Ectodermal cell (in vitro differentiated cells): ENCODE data around the gene TP53AIP1.

ENCODE experiments used
- H3K27ac ChIP-seq: 2 replicates; pipeline ENCODE4 v1.7.0; 2013; ENCODE audit warnings: mild to moderate bottlenecking, low read depth, low read length; ENCODE audit not compliant: insufficient read depth, poor library complexity, severe bottlenecking
- H3K27me3 ChIP-seq: 2 replicates; pipeline ENCODE4 v1.7.0; 2013; ENCODE audit warnings: mild to moderate bottlenecking, low read length; ENCODE audit not compliant: insufficient read depth, control insufficient read depth, poor library complexity, severe bottlenecking
- H3K36me3 ChIP-seq: one replicate; pipeline ENCODE4 v1.7.0; 2013; ENCODE audit warnings: low read length; ENCODE audit not compliant: control insufficient read depth, insufficient read depth
- H3K4me1 ChIP-seq: one replicate; pipeline ENCODE4 v1.7.0; 2013; ENCODE audit warnings: low read length; ENCODE audit not compliant: control insufficient read depth, insufficient read depth
- H3K4me3 ChIP-seq: 2 replicates; pipeline ENCODE4 v1.7.0; 2013; ENCODE audit warnings: low read depth, low read length, control low read depth; ENCODE audit not compliant: insufficient read depth
- H3K9me3 ChIP-seq: 2 replicates; pipeline ENCODE4 v1.7.0; 2013; ENCODE audit warnings: mild to moderate bottlenecking, low read length, moderate library complexity; ENCODE audit not compliant: control insufficient read depth
- WGBS, 2 experiments: methylation state at CpG; one replicate each; pipeline ENCODE4 v1.1.7; 2013; ENCODE audit warnings: missing lambda C conversion rate in 2 of 2; 5-methylcytosine and 5-hydroxymethylcytosine counted together

Gene TP53AIP1

DNA sequence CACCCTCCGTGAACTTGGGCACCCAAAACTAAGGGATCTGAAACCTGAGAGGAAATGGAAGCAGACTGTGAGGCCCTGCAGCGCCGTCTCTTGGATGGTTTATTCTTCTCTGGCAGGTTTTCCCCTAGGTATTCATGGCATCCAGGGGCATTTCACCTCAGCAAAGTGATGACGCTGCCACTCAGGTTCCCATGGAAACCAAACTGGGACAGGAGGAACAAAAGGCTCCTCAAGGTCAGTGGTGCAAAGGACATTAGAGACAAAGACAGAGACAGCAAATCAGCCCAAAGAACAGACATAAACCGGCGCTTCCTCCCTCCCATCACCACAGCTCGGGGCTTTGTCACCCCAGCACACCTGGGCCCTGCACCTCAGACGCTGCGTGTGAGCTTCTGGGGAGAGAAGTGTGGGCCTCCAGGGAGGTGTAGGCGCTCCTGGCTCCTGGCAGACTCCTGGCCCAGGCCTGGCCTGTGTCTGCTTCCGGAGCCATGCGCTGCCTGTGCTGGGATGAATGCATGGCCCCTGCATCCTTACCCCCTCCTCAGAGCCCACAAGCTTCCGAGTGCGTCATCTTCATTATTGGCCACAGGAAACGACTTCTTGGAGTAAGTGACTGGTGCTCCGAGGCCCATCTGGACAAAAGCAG, 5.9 kb downstream of the TP53AIP1 start:
- H3K9me3 ChIP-seq, result no peaks in the 10 kb centered on the region
- H3K27me3 ChIP-seq, result no peaks in the 10 kb centered on the region
- no peak overlapping the region for H3K27ac ChIP-seq
- WGBS, 2 experiments, result 63 to 65% methylated on average over 16 of the region's 16 CpGs
- H3K36me3 ChIP-seq, result no peaks in the 10 kb centered on the region
- peaks cover 17% of the 10 kb centered on the region for H3K4me1 ChIP-seq
- H3K4me3 ChIP-seq, result no peak overlapping the region

DNA sequence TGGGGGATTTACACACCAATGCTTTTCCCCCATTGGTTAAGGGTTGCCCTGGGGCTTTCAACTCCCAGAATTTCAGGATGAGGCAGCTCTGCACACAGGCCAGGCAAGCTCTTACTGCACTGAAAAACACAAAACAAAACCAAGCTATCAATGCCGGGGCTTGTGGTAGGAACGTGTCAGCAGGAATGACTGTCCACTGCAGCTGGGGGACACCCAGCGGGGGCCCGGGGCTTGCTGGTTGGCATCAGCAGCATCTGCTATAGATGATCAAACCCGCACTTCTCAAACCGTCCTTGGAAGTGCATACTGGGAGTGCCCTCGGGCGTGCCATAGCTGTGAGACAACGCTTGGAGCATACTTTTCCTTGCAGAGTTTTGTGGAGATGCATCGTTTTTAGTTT, 7.7 kb downstream of the TP53AIP1 start:
- H3K27me3 ChIP-seq, result no peaks in the 10 kb centered on the region
- no peaks in the 10 kb centered on the region for H3K36me3 ChIP-seq
- no peaks in the 10 kb centered on the region for H3K9me3 ChIP-seq
- WGBS, 2 experiments, result 93 to 95% methylated on average over 10 of the region's 10 CpGs
- H3K27ac ChIP-seq, result no peak overlapping the region
- H3K4me3 ChIP-seq, result no peak overlapping the region
- H3K4me1 ChIP-seq, result peaks cover 20% of the 10 kb centered on the region

DNA sequence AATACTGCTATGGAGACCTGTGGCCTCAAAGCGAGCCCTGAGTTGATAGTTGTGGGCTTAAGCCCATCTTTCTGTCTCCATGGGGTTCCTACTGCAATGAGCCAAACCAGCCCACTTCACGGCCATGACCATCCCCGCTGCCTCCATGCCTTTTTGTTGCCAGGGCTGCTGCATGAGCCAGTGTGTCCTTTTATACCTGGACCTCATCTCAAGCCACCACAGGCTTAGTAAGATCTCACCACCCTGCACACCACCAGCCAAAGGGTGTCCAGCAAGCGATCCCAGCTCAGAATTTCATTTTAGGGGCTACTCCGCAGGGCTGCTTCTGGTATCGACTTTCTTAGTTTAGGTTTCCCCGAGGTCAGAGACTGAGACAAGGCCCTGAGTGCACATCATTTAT, 8.3 kb downstream of the TP53AIP1 start:
- 93 to 94% methylated on average over 7 of the region's 7 CpGs for WGBS, 2 experiments
- Histone ChIP-seq H3K27me3 (no peaks in the 10 kb centered on the region), H3K36me3 (no peaks in the 10 kb centered on the region), H3K9me3 (no peaks in the 10 kb centered on the region), H3K4me3 (no peak overlapping the region), H3K27ac (no peak overlapping the region), H3K4me1 (peaks cover 26% of the 10 kb centered on the region)

DNA sequence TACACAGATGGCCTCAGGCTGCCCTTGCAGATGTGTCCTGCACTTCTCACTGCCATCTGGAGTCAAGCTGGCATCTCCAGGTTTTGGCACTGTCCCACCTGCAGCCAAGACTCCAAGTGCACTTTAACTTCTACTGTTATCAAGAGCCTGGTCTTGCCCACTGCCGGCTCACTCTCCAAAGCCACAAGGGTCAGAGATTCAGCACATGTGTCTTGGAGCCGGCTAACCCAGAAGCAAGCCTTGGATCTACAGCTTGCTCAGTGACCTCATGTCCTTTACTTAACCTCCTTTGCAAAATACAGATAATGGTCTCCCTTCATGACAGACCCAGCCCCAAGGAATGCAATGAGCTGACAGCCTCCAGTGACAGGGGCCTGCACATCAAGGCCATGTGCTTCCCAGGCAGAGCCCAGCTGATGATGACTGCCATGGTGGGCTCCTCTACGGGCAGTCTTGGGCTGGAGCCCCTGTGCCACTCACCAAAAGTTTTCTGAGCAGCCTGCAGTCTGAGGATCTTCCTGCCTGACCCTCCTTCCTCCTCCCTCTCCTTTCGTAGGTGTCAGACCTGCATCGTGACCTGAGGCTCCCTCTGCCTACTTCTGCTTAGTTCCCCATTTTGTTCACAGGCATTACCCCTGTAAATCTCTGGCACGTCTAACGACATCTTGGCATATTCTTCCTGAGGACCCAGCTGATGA, 9.0 kb downstream of the TP53AIP1 start:
- 93 to 94% methylated on average over 7 of the region's 7 CpGs for WGBS, 2 experiments
- Histone ChIP-seq H3K9me3 (no peaks in the 10 kb centered on the region), H3K4me1 (peaks cover 28% of the 10 kb centered on the region), H3K36me3 (no peaks in the 10 kb centered on the region), H3K27me3 (no peaks in the 10 kb centered on the region), H3K27ac (no peak overlapping the region), H3K4me3 (no peak overlapping the region)

DNA sequence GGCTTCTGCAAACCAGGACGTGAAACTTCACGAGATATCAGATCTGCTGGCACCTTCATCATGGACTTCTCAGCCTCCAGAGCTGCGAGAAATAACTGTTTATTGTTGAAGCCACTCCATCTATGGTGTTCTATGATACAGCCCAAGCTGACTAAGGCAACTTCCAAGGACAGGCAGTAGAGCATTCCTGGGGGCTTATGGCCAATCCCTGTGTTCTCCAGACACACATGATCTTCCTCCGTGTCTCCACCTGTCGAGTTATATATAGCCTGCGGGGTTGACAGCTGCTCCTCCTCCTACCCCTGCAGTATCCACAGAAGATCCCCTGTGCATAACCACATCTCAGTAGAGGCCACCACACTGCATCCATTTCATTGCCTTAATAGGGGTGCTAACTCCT, 11.0 kb downstream of the TP53AIP1 start:
- Histone ChIP-seq H3K4me1 (peaks cover 19% of the 10 kb centered on the region), H3K4me3 (no peak overlapping the region), H3K27me3 (peaks cover 4% of the 10 kb centered on the region), H3K27ac (no peak overlapping the region), H3K36me3 (no peaks in the 10 kb centered on the region), H3K9me3 (no peaks in the 10 kb centered on the region)
- WGBS, 2 experiments, result 89 to 91% methylated on average over 6 of the region's 6 CpGs

DNA sequence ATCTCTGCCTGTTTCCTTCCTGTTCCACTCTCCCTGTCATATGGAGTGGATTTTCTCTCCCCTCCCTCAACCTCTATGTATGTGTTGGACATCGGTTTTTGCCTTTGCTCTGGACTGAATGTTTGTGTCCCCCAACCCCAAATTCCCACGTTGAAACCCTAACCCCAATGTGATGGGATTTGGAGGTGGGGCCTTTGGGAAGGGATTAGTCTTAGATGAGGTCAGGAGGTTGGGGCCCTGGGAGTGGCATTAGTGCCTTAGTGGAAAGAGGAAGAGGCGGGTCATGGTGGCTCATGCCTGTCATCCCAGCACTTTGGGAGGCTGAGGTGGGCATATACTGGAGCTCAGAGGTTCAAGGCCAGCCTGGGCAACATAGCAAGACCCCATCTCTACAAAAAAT, 11.6 kb downstream of the TP53AIP1 start:
- H3K27me3 ChIP-seq, result peaks cover 5% of the 10 kb centered on the region
- 65 to 77% methylated on average over 3 of the region's 3 CpGs for WGBS, 2 experiments
- no peak overlapping the region for H3K27ac ChIP-seq
- H3K36me3 ChIP-seq, result no peaks in the 10 kb centered on the region
- no peaks in the 10 kb centered on the region for H3K9me3 ChIP-seq
- H3K4me3 ChIP-seq, result no peak overlapping the region
- H3K4me1 ChIP-seq, result peaks cover 19% of the 10 kb centered on the region

DNA sequence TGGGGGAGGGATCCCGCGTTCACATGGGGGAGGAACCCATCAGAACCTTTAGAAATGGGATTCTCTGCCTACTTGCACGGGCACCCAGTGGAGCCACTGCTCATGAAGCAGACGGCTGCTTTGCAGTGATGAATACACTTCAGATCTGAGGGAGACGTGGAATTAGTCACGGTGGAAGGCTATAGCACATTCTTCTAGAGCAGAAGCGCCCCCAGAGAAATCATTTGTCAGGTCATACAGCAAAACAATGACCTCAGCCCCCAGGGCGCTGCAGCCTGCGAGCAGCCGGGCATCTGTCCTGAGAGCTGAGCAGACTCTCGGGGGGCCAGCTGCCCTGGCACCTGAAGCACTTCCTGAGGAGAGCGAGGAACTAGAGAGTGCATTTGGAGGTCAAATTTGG, 12.7 kb downstream of the TP53AIP1 start:
- H3K27ac ChIP-seq, result peak overlapping the region; percentile 67
- WGBS, 2 experiments, result 35 to 42% methylated on average over 12 of the region's 12 CpGs
- H3K4me1 ChIP-seq, result peaks cover 22% of the 10 kb centered on the region
- H3K9me3 ChIP-seq, result no peaks in the 10 kb centered on the region
- no peaks in the 10 kb centered on the region for H3K36me3 ChIP-seq
- H3K4me3 ChIP-seq, result no peak overlapping the region
- H3K27me3 ChIP-seq, result peaks cover 5% of the 10 kb centered on the region

DNA sequence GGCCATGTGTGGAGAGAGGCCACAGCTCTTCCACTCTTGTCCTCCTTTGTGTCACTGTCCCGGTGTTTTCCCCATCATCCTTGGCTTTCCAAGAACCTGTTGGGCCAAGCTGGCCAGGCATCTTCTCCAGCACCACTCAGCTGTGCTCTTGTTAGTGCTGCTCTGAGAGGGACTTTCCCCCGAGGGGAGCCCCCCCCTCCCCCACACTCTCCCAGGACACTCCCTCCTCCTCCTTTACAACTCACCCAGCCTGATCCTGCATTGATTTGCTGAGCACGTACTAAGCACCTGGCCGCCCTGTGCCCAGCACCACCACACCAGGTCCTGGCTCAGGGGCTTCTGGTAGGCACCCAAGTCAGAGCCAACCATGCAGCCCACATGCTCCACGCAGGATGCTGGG, 13.2 kb downstream of the TP53AIP1 start:
- Histone ChIP-seq H3K4me3 (no peak overlapping the region), H3K36me3 (no peaks in the 10 kb centered on the region), H3K27ac (peak overlapping the region; percentile 67), H3K9me3 (no peaks in the 10 kb centered on the region), H3K4me1 (peaks cover 22% of the 10 kb centered on the region), H3K27me3 (peaks cover 5% of the 10 kb centered on the region)
- 34 to 39% methylated on average over 5 of the region's 5 CpGs for WGBS, 2 experiments

DNA sequence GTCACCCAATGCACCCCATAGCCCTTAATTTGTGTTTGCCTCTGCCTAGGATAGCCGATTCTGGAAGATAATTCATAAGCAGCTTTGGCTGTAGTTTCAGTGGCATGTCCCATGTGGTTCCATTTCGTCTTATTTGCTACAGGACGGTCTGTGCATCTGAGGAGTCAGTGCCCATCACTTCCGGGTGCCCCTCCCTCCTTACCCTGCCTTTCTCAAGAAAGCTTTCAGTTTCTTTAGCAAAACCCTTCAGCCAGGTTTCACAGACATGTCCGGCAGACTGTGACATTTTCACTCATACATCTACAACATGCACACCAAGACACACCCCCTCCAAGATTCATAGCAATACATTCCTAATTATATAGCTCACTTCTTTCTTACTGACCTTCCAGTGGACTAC, 14.3 kb downstream of the TP53AIP1 start:
- Histone ChIP-seq H3K9me3 (no peaks in the 10 kb centered on the region), H3K27me3 (peaks cover 5% of the 10 kb centered on the region), H3K4me3 (no peak overlapping the region), H3K36me3 (no peaks in the 10 kb centered on the region), H3K4me1 (peaks cover 22% of the 10 kb centered on the region), H3K27ac (no peak overlapping the region)
- WGBS, 2 experiments, result 90 to 92% methylated on average over 5 of the region's 5 CpGs

DNA sequence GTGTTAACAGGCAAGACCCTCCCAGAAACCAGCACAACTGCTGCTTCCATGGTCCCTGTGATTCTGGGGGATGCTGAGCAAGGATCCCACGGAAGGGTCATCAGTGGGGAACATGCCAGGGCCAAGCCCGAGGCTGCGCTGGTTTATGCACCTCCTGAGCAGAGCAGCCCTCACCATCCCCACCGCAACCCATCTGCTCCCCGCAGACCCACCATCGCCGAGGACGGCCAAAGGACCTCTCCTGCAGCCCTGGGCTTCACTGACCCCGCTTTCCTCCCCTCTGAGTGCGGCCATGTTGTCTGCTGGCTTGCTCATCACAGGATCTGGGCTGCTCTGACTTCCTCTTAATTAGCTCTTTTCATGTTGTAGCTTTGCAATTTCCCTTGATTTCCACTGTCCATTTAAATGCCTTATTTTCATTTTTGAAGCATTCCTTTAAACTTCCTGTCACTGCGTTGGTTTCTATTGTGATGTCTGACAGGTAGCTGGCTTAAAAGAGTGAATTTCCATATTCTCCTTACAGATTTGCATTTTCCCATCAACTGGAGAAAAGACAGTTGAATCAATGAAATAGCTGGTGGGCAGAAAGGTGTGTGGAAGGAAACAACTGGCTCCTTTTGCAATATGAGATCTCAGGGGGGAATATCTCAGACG, 14.9 kb downstream of the TP53AIP1 start:
- Histone ChIP-seq H3K36me3 (no peaks in the 10 kb centered on the region), H3K4me3 (no peak overlapping the region), H3K27ac (no peak overlapping the region), H3K27me3 (peaks cover 5% of the 10 kb centered on the region), H3K4me1 (peaks cover 22% of the 10 kb centered on the region), H3K9me3 (no peaks in the 10 kb centered on the region)
- 80 to 82% methylated on average over 12 of the region's 12 CpGs for WGBS, 2 experiments
